Astrocyte of the cerebellum (primary cell): Measurements from ENCODE around the gene MTHFSD.

ENCODE experiments used
- DNase-seq: peaks from one replicate; pipeline ENCODE4 v3.0.0-alpha.2; 2011; ENCODE audit warnings: low read depth
- H3K4me3 ChIP-seq: 2 replicates; pipeline ENCODE4 v1.5.1; 2011; ENCODE audit warnings: mild to moderate bottlenecking, low read depth, low read length, moderate library complexity
- in situ Hi-C: cut with HindIII; loops from 2 replicates; pipeline ENCODE4 v1.10.0; 2017; ENCODE audit warnings: low sequenced_read_pairs
- TF ChIP-seq, protein P1 (sequence below): IDR thresholded peaks from 2 replicates; pipeline ENCODE4 v1.5.1; 2012; ENCODE audit warnings: low read length, low read depth, moderate library complexity, mild to moderate bottlenecking; ENCODE audit errors: missing control alignments

Gene MTHFSD

DNA sequence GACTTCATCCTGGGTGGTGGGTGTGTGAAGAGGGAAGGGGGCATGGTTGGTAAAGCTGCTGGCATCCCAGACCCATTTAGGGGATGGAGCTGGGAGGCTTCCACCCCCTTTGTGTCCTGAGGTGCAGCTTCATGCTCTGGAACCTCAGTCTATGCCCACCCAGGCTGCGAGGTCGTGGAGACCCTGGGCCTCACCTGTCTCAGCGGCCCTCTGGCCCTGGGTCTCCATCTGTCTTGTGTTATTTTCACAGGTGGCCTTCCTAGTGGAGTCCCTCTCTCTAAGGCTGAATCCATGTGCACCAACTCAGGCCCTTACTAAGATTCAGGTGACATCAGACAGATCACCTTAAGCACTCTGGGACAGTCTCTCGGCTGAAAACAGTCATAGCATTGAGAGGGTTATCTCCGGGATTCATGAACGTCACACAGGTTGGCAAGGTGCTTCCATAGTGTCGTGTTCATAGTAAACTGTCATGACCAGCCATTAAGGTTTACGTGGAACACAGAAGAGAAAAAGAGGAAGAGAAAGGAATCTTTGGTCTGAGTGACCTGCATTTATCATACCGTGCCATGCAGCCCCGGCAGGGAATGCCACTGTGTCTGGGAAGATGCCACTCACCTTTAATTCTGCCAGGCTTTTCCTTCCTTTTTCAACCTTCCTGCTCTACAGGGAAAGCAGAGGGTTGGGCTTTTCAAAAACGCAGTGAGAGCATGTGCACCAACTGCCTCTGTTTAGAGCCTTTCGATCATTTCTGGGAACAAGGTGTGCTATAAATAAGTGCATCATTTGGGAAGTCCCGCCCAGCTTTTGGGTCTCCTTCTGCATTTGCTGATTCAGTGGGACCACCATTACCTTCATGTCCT is 18.8 kb upstream of the MTHFSD start:
- in situ Hi-C loops: loop anchor here (25.0 kb wide), 2 partner anchors 463 to 688 kb away; no protein-coding TSS in a partner anchor
- DNase-seq: no peak
- no peak overlapping the region for H3K4me3 ChIP-seq
- TF ChIP-seq, protein P1, sequence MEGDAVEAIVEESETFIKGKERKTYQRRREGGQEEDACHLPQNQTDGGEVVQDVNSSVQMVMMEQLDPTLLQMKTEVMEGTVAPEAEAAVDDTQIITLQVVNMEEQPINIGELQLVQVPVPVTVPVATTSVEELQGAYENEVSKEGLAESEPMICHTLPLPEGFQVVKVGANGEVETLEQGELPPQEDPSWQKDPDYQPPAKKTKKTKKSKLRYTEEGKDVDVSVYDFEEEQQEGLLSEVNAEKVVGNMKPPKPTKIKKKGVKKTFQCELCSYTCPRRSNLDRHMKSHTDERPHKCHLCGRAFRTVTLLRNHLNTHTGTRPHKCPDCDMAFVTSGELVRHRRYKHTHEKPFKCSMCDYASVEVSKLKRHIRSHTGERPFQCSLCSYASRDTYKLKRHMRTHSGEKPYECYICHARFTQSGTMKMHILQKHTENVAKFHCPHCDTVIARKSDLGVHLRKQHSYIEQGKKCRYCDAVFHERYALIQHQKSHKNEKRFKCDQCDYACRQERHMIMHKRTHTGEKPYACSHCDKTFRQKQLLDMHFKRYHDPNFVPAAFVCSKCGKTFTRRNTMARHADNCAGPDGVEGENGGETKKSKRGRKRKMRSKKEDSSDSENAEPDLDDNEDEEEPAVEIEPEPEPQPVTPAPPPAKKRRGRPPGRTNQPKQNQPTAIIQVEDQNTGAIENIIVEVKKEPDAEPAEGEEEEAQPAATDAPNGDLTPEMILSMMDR: no peak

GRCh38 chr16:86573215-86573614 is 18.2 kb upstream of the MTHFSD start:
- no peak overlapping the region for H3K4me3 ChIP-seq
- DNase-seq: no peak
- in situ Hi-C loops: loop anchor here (25.0 kb wide), 2 partner anchors 464 to 689 kb away; no protein-coding TSS in a partner anchor
- TF ChIP-seq, protein P1: no peak

DNA sequence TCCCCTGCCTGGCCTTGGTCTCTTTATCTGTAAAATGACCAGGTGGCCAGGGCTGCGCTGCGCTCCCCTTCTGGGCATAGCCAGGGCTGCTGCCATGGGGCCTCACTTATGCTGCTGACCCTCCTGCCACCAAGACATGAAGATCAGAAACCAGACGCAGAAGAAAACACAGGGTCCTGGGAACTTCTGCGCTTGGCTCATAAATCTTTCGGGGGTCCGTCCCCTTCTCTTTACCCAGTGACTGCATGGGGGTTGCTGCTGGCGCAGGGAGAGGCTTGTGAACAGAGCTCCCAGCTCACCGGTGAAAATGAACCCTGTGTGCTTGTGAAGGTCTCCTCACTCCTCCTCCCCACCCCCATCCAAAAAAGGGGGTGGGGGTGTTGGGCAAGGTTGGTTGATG is 17.6 kb upstream of the MTHFSD start:
- peak overlapping the region; percentile 74 for H3K4me3 ChIP-seq
- TF ChIP-seq, protein P1: no peak
- in situ Hi-C loops: loop anchor here (25.0 kb wide), 2 partner anchors 465 to 690 kb away; no protein-coding TSS in a partner anchor
- DNase-seq: no peak

- in situ Hi-C loops: loop anchor here (25.0 kb wide), 2 partner anchors 465 to 690 kb away; no protein-coding TSS in a partner anchor
- peak overlapping the region; percentile 74 for H3K4me3 ChIP-seq
- no peak for DNase-seq
- TF ChIP-seq, protein P1: no peak
Measured at GRCh38 chr16:86572041-86572521, 17.0 kb upstream of the MTHFSD start.

GRCh38 chr16:86571530-86571915 is 16.5 kb upstream of the MTHFSD start:
- DNase-seq: no peak
- TF ChIP-seq, protein P1: no peak
- in situ Hi-C loops: loop anchor here (25.0 kb wide), 2 partner anchors 466 to 691 kb away; no protein-coding TSS in a partner anchor
- peak overlapping the region; percentile 74 for H3K4me3 ChIP-seq

- in situ Hi-C loops: loop anchor here (25.0 kb wide), 2 partner anchors 466 to 691 kb away; no protein-coding TSS in a partner anchor
- peak overlapping the region; percentile 74 for H3K4me3 ChIP-seq
- no peak for DNase-seq
- TF ChIP-seq, protein P1: no peak
Measured at GRCh38 chr16:86570558-86571529, 15.8 kb upstream of the MTHFSD start.
